NCI-H226 (cell line): Measurements from ENCODE around the gene PKD1.
"Not testable (repeated sequence)": the region's sequence is repeated elsewhere in the genome, so short reads cannot be mapped to it uniquely, and the experiment has no call there.

Experiments
- DNase-seq: peaks from one replicate; pipeline ENCODE4 v3.0.0-alpha.2; 2015

The PKD1 gene

GRCh38 chr16:2122934-2123683, 12.6 kb downstream of the PKD1 start:
- DNase-seq: not testable (repeated sequence)

- no peak for DNase-seq
Measured at GRCh38 chr16:2122429-2122828, 13.3 kb downstream of the PKD1 start.

GRCh38 chr16:2121853-2122252, 13.8 kb downstream of the PKD1 start:
- DNase-seq: no peak

GRCh38 chr16:2121325-2121724, 14.4 kb downstream of the PKD1 start:
- not testable (repeated sequence) for DNase-seq

GRCh38 chr16:2117960-2118722, 17.6 kb downstream of the PKD1 start:
- not testable (repeated sequence) for DNase-seq

- not testable (repeated sequence) for DNase-seq
Measured at GRCh38 chr16:2117341-2117740, 18.4 kb downstream of the PKD1 start.

- not testable (repeated sequence) for DNase-seq
Measured at GRCh38 chr16:2116428-2116827, 19.3 kb downstream of the PKD1 start.

GRCh38 chr16:2115591-2115973, 20.1 kb downstream of the PKD1 start:
- no peak for DNase-seq

GRCh38 chr16:2114885-2115590, 20.7 kb downstream of the PKD1 start:
- DNase-seq: not testable (repeated sequence)

- DNase-seq: not testable (repeated sequence)
Measured at GRCh38 chr16:2114225-2114624, 21.5 kb downstream of the PKD1 start.

GRCh38 chr16:2112539-2113106, 23.1 kb downstream of the PKD1 start:
- DNase-seq: not testable (repeated sequence)

- not testable (repeated sequence) for DNase-seq
Measured at GRCh38 chr16:2111412-2112335, 24.0 kb downstream of the PKD1 start.

GRCh38 chr16:2111009-2111353, 24.7 kb downstream of the PKD1 start:
- DNase-seq: not testable (repeated sequence)

GRCh38 chr16:2110332-2111008, 25.2 kb downstream of the PKD1 start:
- DNase-seq: not testable (repeated sequence)

GRCh38 chr16:2109872-2110271, 25.8 kb downstream of the PKD1 start:
- DNase-seq: not testable (repeated sequence)

- DNase-seq: not testable (repeated sequence)
Measured at GRCh38 chr16:2109271-2109580, 26.5 kb downstream of the PKD1 start.

GRCh38 chr16:2108446-2109270, 27.0 kb downstream of the PKD1 start:
- DNase-seq: not testable (repeated sequence)

GRCh38 chr16:2107791-2108125, 27.9 kb downstream of the PKD1 start:
- not testable (repeated sequence) for DNase-seq

GRCh38 chr16:2107121-2107790, 28.4 kb downstream of the PKD1 start:
- DNase-seq: not testable (repeated sequence)

- not testable (repeated sequence) for DNase-seq
Measured at GRCh38 chr16:2106211-2106610, 29.5 kb downstream of the PKD1 start.
